GM18867 (cell line): ENCODE data around the gene PPP4R3A.
"Not testable (repeated sequence)": the region's sequence is repeated elsewhere in the genome, so short reads cannot be mapped to it uniquely, and the experiment has no call there.

Source experiments
- ATAC-seq: cut with Tn5 transposase; IDR thresholded peaks from one replicate; pipeline ENCODE4 v1.9.1; 2021; ENCODE audit warnings: mild to moderate bottlenecking, moderate library complexity; ENCODE audit not compliant: unreplicated experiment

The PPP4R3A gene

GRCh38 chr14:91510171-91511042, at the start of gene PPP4R3A:
TSS of gene PPP4R3A (minus strand) at chr14:91510310. CDS start at chr14:91509647, 663 bp downstream.
- peak; percentile 84 for ATAC-seq

GRCh38 chr14:91555531-91555930, 45.4 kb upstream of the PPP4R3A start:
- ATAC-seq = no peak

GRCh38 chr14:91554535-91555332, 44.6 kb upstream of the PPP4R3A start:
- ATAC-seq = no peak

GRCh38 chr14:91548108-91548507, 38.0 kb upstream of the PPP4R3A start:
- no peak for ATAC-seq

- no peak for ATAC-seq
Observed at GRCh38 chr14:91545946-91546716, 36.0 kb upstream of the PPP4R3A start.

- no peak for ATAC-seq
Observed at GRCh38 chr14:91545204-91545603, 35.1 kb upstream of the PPP4R3A start.

GRCh38 chr14:91536327-91536726, 26.2 kb upstream of the PPP4R3A start:
- ATAC-seq = no peak

- not testable (repeated sequence) for ATAC-seq
Observed at GRCh38 chr14:91534059-91534458, 23.9 kb upstream of the PPP4R3A start.

- ATAC-seq = no peak
Observed at GRCh38 chr14:91533623-91534022, 23.5 kb upstream of the PPP4R3A start.

- no peak for ATAC-seq
Observed at GRCh38 chr14:91523972-91524371, 13.9 kb upstream of the PPP4R3A start.

GRCh38 chr14:91521061-91521640, 11.0 kb upstream of the PPP4R3A start:
- ATAC-seq = no peak

GRCh38 chr14:91520138-91520537, 10.0 kb upstream of the PPP4R3A start:
- no peak for ATAC-seq

GRCh38 chr14:91519239-91520036, 9.3 kb upstream of the PPP4R3A start:
- no peak for ATAC-seq

GRCh38 chr14:91516663-91517388, 6.7 kb upstream of the PPP4R3A start:
- ATAC-seq = no peak

- ATAC-seq = no peak
Observed at GRCh38 chr14:91515979-91516378, 5.9 kb upstream of the PPP4R3A start.

- ATAC-seq = no peak
Observed at GRCh38 chr14:91511043-91511383, 903 bp upstream of the PPP4R3A start.

GRCh38 chr14:91509878-91510170, 286 bp downstream of the PPP4R3A start:
- peak; percentile 26 for ATAC-seq

GRCh38 chr14:91509083-91509877, 830 bp downstream of the PPP4R3A start:
- ATAC-seq = peak; percentile 20

GRCh38 chr14:91508105-91508504, 2.0 kb downstream of the PPP4R3A start:
- no peak for ATAC-seq
